GM06990 (cell line): Measurements from ENCODE around the gene MRPS11.
"Not testable (repeated sequence)": the region's sequence is repeated elsewhere in the genome, so short reads cannot be mapped to it uniquely, and the experiment has no call there.

Source experiments
- DNase-seq: peaks from one replicate; pipeline ENCODE4 v3.0.0-alpha.2; 2011; ENCODE audit not compliant: insufficient read length; ENCODE audit errors: extremely low read depth
- H3K27me3 ChIP-seq: replicated peaks from 2 replicates; pipeline ENCODE4 v1.6.0; 2011; ENCODE audit warnings: low read length; ENCODE audit not compliant: control insufficient read depth, insufficient read depth
- H3K36me3 ChIP-seq: 2 replicates; pipeline ENCODE4 v1.5.1; 2011; ENCODE audit warnings: low read length; ENCODE audit not compliant: control insufficient read depth, insufficient read depth
- H3K4me3 ChIP-seq: replicated peaks from 2 replicates; pipeline ENCODE4 v1.5.1; 2011; ENCODE audit warnings: low read depth, mild to moderate bottlenecking, control low read depth, low read length
- CTCF ChIP-seq: IDR thresholded peaks from 2 replicates; pipeline ENCODE4 v1.5.1; 2011; ENCODE audit warnings: low read length, control low read depth, mild to moderate bottlenecking, inconsistent platforms; ENCODE audit not compliant: insufficient read depth, poor library complexity, severe bottlenecking

MRPS11 gene

GRCh38 chr15:88428805-88429605, 38.5 kb upstream of the MRPS11 start:
- H3K36me3 ChIP-seq: no peaks in the 10 kb centered on the region
- H3K27me3 ChIP-seq: peaks cover 4% of the 10 kb centered on the region
- no peak overlapping the region for H3K4me3 ChIP-seq
- DNase-seq: no peak
- no peak for TF ChIP-seq CTCF

- no peak for TF ChIP-seq CTCF
- Histone ChIP-seq H3K36me3 (no peaks in the 10 kb centered on the region), H3K27me3 (peaks cover 4% of the 10 kb centered on the region), H3K4me3 (no peak overlapping the region)
- no peak for DNase-seq
Observed at GRCh38 chr15:88430051-88430450, 37.5 kb upstream of the MRPS11 start.

GRCh38 chr15:88431441-88431840, 36.1 kb upstream of the MRPS11 start:
- no peak for DNase-seq
- Histone ChIP-seq H3K27me3 (peaks cover 4% of the 10 kb centered on the region; the same call in 1 of the 2 replicates), H3K4me3 (no peak overlapping the region), H3K36me3 (no peaks in the 10 kb centered on the region)
- TF ChIP-seq CTCF: no peak

- Histone ChIP-seq H3K4me3 (no peak overlapping the region), H3K36me3 (no peaks in the 10 kb centered on the region), H3K27me3 (peaks cover 4% of the 10 kb centered on the region; the same call in 1 of the 2 replicates)
- TF ChIP-seq CTCF: no peak
- no peak for DNase-seq
Observed at GRCh38 chr15:88433046-88433685, 34.3 kb upstream of the MRPS11 start.

- not testable (repeated sequence) for H3K36me3 ChIP-seq
Observed at GRCh38 chr15:88434106-88434505, 33.4 kb upstream of the MRPS11 start.

GRCh38 chr15:88438181-88438580, 29.3 kb upstream of the MRPS11 start:
- H3K4me3 ChIP-seq: no peak overlapping the region
- no peak for TF ChIP-seq CTCF
- no peak for DNase-seq
- no peaks in the 10 kb centered on the region for H3K27me3 ChIP-seq
- no peaks in the 10 kb centered on the region for H3K36me3 ChIP-seq

More at GRCh38 chr15:88434106-88434505, 33.4 kb upstream of the MRPS11 start:
- not testable (repeated sequence) for DNase-seq, H3K4me3 ChIP-seq, H3K27me3 ChIP-seq
